HEK293 (cell line): ENCODE results near the gene RNF2.

Experiments
- MEIS1 ChIP-seq: sonication (generic); formaldehyde crosslinking; IDR thresholded peaks from 2 replicates; pipeline ENCODE4 v1.8.1; 2022; ENCODE audit warnings: missing genetic modification reagents, mild to moderate bottlenecking, borderline replicate concordance
- REPIN1 ChIP-seq: fragments of 450-650 bp; formaldehyde crosslinking; IDR thresholded peaks from 2 replicates; pipeline ENCODE4 v1.5.1; 2017; ENCODE audit warnings: missing biosample characterization, missing genetic modification characterization, low read depth
- TCF7L2 ChIP-seq: IDR thresholded peaks from 2 replicates; pipeline ENCODE4 v1.6.1; 2011; ENCODE audit warnings: low read depth, mild to moderate bottlenecking, inconsistent platforms, low read length, moderate library complexity, borderline replicate concordance
- ZBTB17 ChIP-seq: fragments of 450-650 bp; formaldehyde crosslinking; IDR thresholded peaks from 2 replicates; pipeline ENCODE4 v1.5.1; 2016; ENCODE audit warnings: missing biosample characterization, missing genetic modification characterization
- TF ChIP-seq, protein P1 (sequence below): fragments of 450-650 bp; formaldehyde crosslinking; IDR thresholded peaks from 2 replicates; pipeline ENCODE4 v1.5.1; 2016; ENCODE audit warnings: missing biosample characterization, missing genetic modification characterization
- TF ChIP-seq, protein P2 (sequence below): fragments of 450-650 bp; formaldehyde crosslinking; IDR thresholded peaks from 2 replicates; pipeline ENCODE4 v1.5.1; 2016; ENCODE audit warnings: missing biosample characterization, missing genetic modification characterization
- TF ChIP-seq, protein P3 (sequence below): sonication (generic); formaldehyde crosslinking; IDR thresholded peaks from 2 replicates; pipeline ENCODE4 v1.8.1; 2022; ENCODE audit warnings: mild to moderate bottlenecking, moderate library complexity, missing genetic modification reagents

DNA sequence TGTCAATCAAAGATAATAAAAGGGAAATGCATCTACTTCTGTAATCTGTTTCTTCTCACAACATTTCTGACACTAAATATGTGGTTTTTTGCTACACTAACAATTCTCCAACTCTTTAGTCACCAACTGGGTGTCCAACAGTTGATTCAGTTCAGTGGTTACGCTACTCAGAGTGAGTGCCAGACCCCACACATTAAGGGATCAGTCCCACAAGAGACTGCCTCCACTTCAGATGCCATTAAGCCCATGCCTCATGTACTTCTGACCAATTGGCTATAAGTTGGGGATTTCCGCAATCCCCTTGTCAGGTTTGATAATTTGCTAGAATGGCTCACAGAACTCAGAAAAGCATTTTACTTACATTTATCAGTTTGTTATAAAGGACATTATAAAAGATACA is 28.4 kb downstream of the RNF2 start:
- TF ChIP-seq, protein P1, sequence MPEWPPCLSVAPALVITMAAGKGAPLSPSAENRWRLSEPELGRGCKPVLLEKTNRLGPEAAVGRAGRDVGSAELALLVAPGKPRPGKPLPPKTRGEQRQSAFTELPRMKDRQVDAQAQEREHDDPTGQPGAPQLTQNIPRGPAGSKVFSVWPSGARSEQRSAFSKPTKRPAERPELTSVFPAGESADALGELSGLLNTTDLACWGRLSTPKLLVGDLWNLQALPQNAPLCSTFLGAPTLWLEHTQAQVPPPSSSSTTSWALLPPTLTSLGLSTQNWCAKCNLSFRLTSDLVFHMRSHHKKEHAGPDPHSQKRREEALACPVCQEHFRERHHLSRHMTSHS (tag by site-specific recombination) = no peak
- TF ChIP-seq, protein P2, sequence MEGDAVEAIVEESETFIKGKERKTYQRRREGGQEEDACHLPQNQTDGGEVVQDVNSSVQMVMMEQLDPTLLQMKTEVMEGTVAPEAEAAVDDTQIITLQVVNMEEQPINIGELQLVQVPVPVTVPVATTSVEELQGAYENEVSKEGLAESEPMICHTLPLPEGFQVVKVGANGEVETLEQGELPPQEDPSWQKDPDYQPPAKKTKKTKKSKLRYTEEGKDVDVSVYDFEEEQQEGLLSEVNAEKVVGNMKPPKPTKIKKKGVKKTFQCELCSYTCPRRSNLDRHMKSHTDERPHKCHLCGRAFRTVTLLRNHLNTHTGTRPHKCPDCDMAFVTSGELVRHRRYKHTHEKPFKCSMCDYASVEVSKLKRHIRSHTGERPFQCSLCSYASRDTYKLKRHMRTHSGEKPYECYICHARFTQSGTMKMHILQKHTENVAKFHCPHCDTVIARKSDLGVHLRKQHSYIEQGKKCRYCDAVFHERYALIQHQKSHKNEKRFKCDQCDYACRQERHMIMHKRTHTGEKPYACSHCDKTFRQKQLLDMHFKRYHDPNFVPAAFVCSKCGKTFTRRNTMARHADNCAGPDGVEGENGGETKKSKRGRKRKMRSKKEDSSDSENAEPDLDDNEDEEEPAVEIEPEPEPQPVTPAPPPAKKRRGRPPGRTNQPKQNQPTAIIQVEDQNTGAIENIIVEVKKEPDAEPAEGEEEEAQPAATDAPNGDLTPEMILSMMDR (tag by site-specific recombination) = no peak
- TF ChIP-seq REPIN1 = no peak
- TF ChIP-seq ZBTB17 (tag by site-specific recombination) = no peak
- no peak for TF ChIP-seq TCF7L2
- no peak for TF ChIP-seq MEIS1 (CRISPR knock-in tag)
- TF ChIP-seq, protein P3, sequence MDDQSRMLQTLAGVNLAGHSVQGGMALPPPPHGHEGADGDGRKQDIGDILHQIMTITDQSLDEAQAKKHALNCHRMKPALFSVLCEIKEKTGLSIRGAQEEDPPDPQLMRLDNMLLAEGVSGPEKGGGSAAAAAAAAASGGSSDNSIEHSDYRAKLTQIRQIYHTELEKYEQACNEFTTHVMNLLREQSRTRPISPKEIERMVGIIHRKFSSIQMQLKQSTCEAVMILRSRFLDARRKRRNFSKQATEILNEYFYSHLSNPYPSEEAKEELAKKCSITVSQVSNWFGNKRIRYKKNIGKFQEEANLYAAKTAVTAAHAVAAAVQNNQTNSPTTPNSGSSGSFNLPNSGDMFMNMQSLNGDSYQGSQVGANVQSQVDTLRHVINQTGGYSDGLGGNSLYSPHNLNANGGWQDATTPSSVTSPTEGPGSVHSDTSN (CRISPR knock-in tag) = no peak
